Fibroblast of the aortic adventitia (primary cell): ENCODE data around the gene HES1. TPM values are rescaled to one million over a fixed set of nuclear protein-coding genes. Genes with fewer than 3 reads are reported as not detected.

Source experiments
- DNase-seq: peaks from one replicate; pipeline ENCODE4 v3.0.0-alpha.2; 2010; ENCODE audit warnings: low read depth
- H3K4me3 ChIP-seq: 2 replicates; pipeline ENCODE4 v1.5.1; 2011; ENCODE audit warnings: low read depth, mild to moderate bottlenecking, control low read depth, low read length, moderate library complexity
- CTCF ChIP-seq: IDR thresholded peaks from 2 replicates; pipeline ENCODE4 v1.5.1; 2011; ENCODE audit warnings: mild to moderate bottlenecking, low read length, control low read depth, inconsistent platforms; ENCODE audit not compliant: insufficient read depth
- total RNA-seq: library from RNA; depleted of rRNA; stranded (reverse); fragments of >200 nt; gene quantifications from 2 replicates; pipeline ENCODE4 v1.2.3, GENCODE V29; 2012; ENCODE audit warnings: low replicate concordance

Gene HES1
- total RNA-seq, 1 donor = 0.81 TPM

GRCh38 chr3:194132465-194133286 is 3.3 kb upstream of the HES1 start:
- TF ChIP-seq CTCF = no peak
- DNase-seq = no peak
- H3K4me3 ChIP-seq = no peak overlapping the region

- no peak for DNase-seq
- TF ChIP-seq CTCF = no peak
- peak overlapping the region; percentile 39 for H3K4me3 ChIP-seq
Measured at GRCh38 chr3:194133661-194134230, 2.2 kb upstream of the HES1 start.

GRCh38 chr3:194134231-194134756 is 1.7 kb upstream of the HES1 start:
- DNase-seq = peak; percentile 61
- TF ChIP-seq CTCF = no peak

GRCh38 chr3:194134757-194135515 is 1.0 kb upstream of the HES1 start:
- no peak for TF ChIP-seq CTCF
- peak; percentile 88 for DNase-seq
- peak overlapping the region; percentile 61 for H3K4me3 ChIP-seq

More at GRCh38 chr3:194134231-194134756, 1.7 kb upstream of the HES1 start:
- peak overlapping the region; percentile 61 for H3K4me3 ChIP-seq

GRCh38 chr3:194135516-194135805 is 487 bp upstream of the HES1 start:
- no peak for TF ChIP-seq CTCF
- H3K4me3 ChIP-seq = peak overlapping the region; percentile 61

GRCh38 chr3:194136519-194137007 is 615 bp downstream of the HES1 start:
- TF ChIP-seq CTCF = no peak
- peak overlapping the region; percentile 66 for H3K4me3 ChIP-seq
- DNase-seq = no peak

More at GRCh38 chr3:194135516-194135805, 487 bp upstream of the HES1 start:
- DNase-seq = no peak
